HG02759 (cell line): ENCODE measurements around the gene FRMD4B.

Experiments
- ATAC-seq: cut with Tn5 transposase; IDR thresholded peaks from one replicate; pipeline ENCODE4 v1.9.1; 2021; ENCODE audit warnings: mild to moderate bottlenecking, moderate library complexity; ENCODE audit not compliant: unreplicated experiment

Gene FRMD4B

GRCh38 chr3:69142797-69143454 lies 243.0 kb downstream of the FRMD4B start:
- ATAC-seq: no peak

DNA sequence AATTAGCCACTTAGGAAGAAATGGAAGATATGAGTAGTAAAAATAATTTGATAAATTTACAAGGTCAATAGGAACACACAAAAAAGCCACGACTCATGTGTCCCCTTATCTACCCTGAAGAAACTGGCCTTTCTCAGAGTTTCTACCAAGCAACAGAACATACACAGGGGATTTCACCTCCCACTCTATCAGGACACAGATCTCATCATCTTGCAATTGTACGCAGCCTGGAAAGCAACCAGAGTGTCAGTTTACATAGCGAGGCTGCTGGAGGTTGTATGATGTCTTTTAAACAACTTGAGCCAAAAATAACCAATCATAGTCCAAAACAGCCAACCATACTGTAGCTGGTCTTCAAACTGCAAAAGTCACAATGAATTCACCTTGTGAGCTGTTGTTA lies 243.8 kb downstream of the FRMD4B start:
- ATAC-seq: no peak

GRCh38 chr3:69141313-69141712 lies 244.6 kb downstream of the FRMD4B start:
- ATAC-seq: no peak

GRCh38 chr3:69137412-69137811 lies 248.5 kb downstream of the FRMD4B start:
- no peak for ATAC-seq

GRCh38 chr3:69137005-69137404 lies 248.9 kb downstream of the FRMD4B start:
- no peak for ATAC-seq

DNA sequence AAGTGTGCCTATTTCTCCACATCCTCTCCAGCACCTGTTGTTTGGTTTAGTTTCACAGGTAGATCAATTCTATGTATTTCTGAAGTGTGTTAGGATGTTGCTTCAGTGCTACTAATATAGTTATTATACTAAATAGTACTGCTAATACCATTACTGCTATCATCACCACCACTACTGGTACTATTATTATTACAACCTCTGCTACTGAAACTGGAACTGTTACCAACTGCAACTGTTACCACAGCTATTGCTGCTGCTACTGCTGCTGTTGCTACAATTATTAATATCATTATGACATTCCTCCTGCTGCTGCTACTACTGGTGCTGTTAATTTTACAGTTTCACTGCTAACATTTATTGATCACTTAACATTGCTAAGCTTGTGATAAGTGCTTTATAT lies 255.2 kb downstream of the FRMD4B start:
- no peak for ATAC-seq

DNA sequence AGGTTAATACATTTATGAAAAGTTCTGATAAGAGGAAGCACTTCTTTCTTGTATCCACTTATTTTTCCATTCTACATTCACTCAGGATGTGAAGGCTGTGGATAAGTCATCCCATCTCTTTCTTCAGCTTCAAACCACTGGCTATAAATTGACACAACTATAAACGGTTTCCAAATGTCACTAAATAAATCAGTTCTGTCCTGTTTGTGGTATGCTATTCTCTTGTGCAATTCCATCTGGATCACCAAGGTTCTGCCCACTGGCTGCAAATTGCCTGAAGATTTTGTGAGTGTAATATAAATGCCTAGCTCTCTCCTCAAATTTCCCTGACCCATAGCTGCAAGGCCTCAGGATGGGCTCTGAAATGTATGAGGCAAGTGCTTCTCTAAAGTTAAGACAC lies 256.4 kb downstream of the FRMD4B start:
- ATAC-seq: no peak

DNA sequence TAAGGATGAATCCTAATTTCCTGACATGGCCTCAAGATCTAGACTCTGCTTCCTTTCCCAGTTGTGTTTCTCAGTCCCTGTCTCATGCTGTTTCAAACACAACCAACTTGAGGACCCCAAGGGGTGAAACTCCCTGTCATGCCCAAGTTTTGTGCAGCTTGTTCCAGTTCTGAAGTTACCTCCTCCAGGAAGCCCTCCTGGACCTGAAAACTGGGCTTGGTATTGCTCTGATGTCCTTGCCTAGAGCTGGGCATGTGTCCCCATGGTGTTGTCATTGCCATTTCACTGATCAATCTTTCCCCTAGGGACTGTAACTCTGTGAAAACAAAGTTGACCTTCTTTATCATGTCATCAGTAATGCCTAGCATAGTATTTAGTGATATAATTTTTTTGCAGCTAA lies 257.4 kb downstream of the FRMD4B start:
- no peak for ATAC-seq

GRCh38 chr3:69126999-69127398 lies 258.9 kb downstream of the FRMD4B start:
- ATAC-seq: no peak

DNA sequence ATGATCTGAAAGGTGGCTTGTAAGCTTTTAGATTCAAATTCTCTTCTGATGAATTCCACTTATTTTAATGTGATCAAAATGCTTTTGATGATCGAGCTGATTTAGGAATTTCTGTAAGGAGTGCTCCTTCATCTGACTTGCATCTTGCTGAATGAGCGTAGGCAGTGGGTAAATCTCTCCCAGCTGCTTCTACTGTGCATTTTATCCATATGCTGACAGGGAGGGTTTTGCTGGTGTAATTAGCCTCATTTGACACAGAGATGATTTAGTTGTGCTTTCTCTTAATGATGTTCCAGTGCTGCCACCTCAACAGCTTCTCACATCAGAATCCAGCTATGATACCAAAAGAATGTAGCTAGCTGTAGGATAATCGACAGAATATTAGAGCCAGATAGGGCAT lies 259.7 kb downstream of the FRMD4B start:
- no peak for ATAC-seq

- no peak for ATAC-seq
These were observed 263.5 kb downstream of the FRMD4B start, which contains the start of gene LMOD3 for GRCh38 chr3:69122403-69122802. LMOD3 (minus strand) TSS chr3:69122595; CDS start chr3:69122386, 209 bp downstream.

- no peak for ATAC-seq
These were observed 263.9 kb downstream of the FRMD4B start for GRCh38 chr3:69121950-69122349.

- ATAC-seq: no peak
These were observed 264.4 kb downstream of the FRMD4B start for GRCh38 chr3:69121513-69121912.

DNA sequence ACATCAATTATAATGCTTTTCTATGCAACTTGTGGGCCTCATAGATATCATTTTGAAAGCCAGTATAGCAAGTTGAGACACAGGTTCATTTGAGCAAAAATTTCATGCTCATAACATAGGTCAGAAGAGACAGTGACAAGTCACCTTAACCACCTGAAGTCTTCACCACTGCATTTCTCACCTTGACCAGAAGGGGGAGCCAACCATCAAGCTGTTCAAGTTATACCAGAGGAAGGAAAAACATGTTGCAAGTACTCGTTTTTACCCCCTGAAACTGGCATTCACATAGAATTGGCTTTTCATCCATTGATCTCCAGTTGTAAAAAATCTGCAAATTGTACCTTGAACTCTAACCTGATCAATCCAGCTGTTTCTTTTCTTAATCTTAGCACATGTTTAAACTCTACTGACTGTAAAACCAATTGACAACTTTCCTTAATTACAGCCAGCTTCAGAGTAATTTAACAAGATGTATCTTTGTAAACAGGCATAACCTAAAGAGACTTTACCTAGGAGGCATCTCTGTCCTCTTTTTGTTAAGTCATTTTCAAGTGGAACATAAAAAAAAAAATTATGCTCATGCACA lies 264.9 kb downstream of the FRMD4B start:
- ATAC-seq: peak; percentile 94
